DMS53 (cell line): ENCODE results near the gene FUBP3.
"Not testable (repeated sequence)": the region's sequence is repeated elsewhere in the genome, so short reads cannot be mapped to it uniquely, and the experiment has no call there.

Source experiments
- DNase-seq: peaks from one replicate; lab custom pipeline; 2025; lab: John Stamatoyannopoulos, UW

FUBP3 gene

GRCh38 chr9:130682421-130683121, 103.2 kb downstream of the FUBP3 start:
- DNase-seq = peak; percentile 95

GRCh38 chr9:130685104-130685503, 105.7 kb downstream of the FUBP3 start:
- DNase-seq = no peak

GRCh38 chr9:130685945-130686344, 106.6 kb downstream of the FUBP3 start:
- not testable (repeated sequence) for DNase-seq

DNA sequence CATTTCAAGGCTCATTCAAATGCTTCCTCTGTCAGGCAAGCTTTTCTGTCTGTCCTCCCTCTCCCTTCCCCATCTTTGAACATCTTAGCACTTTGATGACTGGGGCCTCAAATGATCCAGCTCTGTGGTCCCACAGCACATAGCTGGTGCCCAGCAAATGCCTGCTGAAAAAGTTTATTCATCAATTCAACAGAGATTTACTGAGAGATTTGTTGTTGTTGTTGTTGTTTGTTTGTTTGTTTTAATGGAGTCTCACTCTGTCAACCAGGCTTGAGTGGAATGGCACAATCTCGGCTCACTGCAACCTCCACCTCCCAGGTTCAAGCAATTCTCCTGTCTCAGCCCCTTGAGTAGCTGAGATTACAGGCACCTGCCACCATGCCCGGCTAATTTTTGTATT, 108.2 kb downstream of the FUBP3 start:
- DNase-seq = no peak
